Left hindlimb (tissue), 1 donor: ENCODE results near the gene CDK4.
A peak's percentile ranks its signal among the peaks of the same experiment; 100 is the strongest.

Source experiments
- DNase-seq: peaks from one replicate; pipeline ENCODE4 v3.0.0-alpha.2; 2018

The CDK4 gene

GRCh38 chr12:57755194-57755453 is 3.0 kb upstream of the CDK4 start:
- no peak for DNase-seq

DNA sequence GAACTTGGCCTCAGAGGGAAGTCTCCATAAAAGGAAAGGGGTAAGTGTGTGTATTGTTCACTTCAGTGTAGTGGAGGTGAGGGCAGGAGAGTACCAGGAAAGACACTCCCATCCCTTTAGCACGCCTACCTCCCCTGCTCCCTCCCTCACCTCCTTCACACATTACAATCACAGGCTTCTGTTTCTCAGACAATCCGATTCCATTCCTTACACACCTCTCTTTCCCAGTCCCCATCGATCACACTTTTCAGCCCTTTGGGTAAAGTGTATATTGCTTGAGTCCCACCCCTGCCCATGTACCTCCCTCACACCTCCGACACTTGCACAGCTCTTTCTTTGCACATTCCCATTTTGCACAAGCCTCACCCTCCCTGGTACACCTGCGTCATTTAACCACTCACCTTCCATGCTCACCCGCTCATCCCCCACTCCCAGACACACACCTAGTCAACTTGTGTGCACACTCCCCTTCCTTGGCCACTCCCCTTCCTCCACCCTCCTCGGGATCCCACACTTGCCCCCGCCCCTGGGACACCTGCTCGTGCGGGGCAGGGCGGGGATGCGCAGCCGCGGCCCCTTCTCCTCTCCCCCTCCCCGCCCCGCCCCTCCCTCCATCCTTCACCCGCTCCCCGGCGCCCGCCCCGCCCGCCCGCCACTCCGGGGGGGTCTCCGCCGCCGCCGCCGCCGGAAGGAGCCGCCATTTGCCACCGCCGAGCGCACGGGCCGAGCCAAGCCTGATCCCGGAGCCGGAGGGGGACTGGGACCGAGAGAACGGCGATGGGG is 2.5 kb upstream of the CDK4 start, which contains the start of gene MARCHF9:
Gene MARCHF9, plus strand, starts transcription at position 693 of the 783 bp plus-strand sequence. CDS start 426 bp downstream, outside the sequence.
- DNase-seq = peak; percentile 63

DNA sequence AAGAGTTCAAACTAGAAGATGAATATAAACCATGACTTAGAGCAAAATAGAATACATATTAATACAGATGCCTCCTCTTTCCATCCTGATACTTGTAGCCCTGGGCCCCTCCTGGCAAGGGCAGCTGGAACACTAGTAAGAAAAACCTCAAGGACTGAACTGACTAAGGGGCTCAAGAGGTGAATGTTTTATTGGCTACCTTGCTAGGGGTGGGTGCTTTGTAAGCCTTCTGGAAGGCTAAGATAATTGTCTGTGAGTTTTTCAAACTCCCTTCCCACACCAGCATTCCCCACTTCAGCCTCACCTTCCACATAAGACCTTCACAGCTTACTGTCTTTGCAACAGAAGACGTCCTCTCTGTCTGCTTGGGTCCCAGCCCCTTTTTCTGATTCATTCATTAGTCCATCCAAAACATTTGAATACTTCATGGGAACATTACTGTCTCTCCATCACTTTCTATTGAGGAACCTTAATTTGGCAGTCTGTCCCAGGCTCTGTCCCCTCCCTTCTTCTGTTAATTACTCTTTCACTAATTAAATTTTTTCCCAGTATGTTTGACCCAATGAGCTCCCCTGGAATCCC is 1.7 kb upstream of the CDK4 start:
- DNase-seq = no peak

DNA sequence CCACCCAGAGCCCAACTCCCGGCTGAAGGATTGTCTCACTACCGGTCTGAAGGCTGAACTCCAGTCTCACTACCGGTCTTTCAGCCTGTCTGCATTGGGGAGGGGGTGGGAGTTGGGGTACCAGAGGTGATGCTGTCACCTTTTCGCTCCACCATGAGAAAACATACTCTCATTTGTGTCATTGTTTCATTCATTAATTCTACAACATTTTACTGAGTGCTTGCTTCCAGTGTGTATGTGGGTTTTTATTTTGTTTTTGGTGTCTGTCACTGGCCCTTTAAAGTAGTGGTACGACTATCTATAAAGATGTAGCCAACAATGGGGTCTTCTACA is 524 bp upstream of the CDK4 start:
- no peak for DNase-seq

DNA sequence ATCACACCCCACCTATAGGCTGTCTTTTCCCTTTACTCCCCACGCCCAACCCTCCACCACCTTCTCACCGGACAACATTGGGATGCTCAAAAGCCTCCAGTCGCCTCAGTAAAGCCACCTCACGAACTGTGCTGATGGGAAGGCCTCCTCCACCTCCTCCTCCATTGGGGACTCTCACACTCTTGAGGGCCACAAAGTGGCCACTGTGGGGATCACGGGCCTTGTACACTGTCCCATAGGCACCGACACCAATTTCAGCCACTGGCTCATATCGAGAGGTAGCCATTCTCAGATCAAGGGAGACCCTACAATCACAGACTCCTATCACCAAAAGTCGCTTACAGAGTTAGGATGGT is 700 bp downstream of the CDK4 start:
- DNase-seq = no peak

- no peak for DNase-seq
Measured at GRCh38 chr12:57750561-57751431, 1.3 kb downstream of the CDK4 start.

- DNase-seq = no peak
Measured at GRCh38 chr12:57749061-57749460, 3.0 kb downstream of the CDK4 start.

DNA sequence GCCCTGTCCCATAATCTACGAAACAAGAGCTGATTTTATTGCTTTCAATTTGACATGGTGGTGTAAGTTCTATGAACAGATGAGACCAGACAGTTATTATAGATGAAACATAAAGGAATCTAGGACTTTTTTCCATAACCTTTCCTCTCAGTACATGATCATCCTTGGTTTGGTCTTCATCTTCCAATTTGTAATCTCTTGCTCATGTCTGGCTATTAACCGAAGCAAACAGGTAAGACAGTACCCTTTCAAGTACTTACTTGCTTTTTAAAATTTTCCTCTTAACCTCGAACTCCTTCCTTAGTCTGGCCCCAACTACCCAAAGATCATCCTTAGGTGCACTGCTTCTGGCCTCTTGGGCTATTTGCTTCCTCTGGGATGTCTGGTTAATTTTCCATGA is 6.1 kb downstream of the CDK4 start:
- DNase-seq = no peak

DNA sequence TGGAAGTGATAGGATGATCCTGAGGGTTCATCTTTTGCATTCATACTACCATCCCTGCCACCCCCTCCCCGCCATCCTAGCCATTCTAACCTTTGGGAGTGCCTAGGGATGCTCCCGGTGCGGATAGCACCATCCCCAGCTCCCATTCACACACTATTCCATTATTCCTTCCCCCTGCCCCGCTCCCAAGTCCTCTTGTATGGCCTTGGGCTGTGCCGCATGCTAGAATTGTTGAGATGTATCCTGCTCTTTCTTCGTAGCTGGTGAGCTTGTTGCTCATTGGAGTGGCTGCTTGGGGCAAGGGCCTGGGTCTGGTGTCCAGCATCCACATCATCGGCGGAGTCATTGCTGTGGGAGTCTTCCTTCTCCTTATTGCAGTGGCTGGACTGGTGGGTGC is 6.6 kb downstream of the CDK4 start:
- no peak for DNase-seq

GRCh38 chr12:57744777-57745484 is 7.2 kb downstream of the CDK4 start, which contains the start of gene TSPAN31:
TSS of gene TSPAN31 (plus strand) at chr12:57745039. CDS start at chr12:57745155, 116 bp downstream.
- DNase-seq = peak; percentile 97

DNA sequence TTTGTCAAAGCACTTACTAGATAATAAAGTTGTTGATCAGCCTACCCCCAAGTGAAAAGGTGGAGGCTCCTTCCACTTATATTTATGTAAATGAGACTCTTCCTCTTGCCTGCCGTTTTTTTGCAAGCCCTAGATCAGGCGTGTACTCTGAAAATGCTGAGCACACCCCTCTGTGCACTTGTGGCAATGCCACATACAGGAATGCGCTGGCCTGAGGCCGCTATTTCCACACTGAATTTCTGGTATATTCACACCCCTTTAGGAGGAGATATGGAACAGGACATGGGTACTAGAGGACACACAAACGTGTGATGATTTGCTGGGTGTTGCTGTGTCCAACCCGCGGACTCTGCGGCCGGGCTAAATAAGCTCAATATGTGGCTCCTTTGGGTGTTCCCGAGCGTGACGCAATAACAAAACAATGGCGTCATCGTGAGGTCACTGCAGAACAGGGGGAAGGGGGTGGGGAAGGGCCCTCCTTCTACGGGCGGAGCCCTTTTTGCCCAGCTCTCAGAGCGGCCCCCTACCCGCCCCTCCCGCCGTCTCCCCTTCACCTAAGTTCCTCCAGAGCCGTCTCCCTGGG is 7.8 kb downstream of the CDK4 start:
- no peak for DNase-seq

DNA sequence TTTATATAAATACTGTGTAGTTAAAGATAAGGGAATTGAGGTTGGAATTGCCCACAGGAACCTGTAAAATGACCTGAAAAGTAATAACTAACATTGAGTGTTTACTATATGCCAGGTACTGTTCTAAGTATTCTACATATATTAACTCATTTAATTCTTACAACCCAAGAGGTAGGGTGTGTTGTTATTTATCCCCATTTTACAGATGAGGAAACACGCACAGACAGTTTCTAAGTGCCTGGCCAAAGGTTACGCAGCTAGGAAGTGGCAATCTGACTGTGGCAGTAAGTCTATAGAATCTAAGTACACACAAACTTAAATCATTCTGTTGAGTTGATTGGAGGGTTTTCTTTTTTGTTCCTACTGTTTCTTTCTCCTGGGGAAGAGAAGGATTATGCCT is 8.3 kb downstream of the CDK4 start:
- DNase-seq = no peak

DNA sequence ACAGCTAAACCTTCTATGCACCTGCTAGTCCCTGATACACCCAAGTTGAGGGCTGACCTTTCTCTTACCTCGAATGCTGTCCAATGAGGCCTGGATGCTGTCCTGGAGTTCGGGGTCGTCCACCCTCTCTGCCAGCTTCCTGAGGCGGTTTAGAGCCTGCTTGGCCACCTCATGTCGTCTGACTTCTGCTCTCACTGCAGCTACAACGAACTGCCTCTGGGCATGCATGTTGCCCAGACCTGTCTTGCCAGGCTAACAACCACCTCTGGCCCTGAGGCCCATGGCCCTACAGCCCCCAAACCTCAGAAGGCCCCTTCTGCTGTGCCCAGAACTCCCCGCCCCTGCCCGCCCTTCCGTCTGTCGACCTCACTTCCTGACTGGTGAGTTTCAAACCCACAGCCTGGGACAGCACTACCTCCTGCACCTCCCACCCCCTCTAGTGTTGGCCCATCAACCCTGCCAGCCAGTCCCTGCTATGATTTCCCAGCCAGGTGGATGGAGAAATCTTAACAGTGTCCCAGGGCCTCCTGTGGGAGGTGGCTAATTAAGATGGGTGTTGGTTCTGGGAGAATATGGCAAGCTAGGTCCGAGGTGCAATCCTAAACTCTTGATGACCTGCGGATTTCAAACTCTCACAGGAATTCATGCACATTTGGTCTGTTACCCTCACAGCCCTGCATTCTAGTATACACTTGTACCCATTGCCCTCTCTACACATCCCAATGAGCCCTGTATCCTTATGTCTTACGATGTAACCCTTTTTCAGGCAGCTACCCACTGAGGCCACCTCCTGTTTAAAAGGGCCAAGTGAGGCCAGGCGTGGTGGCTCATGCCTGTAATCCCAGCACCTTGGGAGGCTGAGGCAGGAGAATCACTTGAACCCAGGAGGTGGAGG is 10.0 kb downstream of the CDK4 start:
- DNase-seq = no peak

DNA sequence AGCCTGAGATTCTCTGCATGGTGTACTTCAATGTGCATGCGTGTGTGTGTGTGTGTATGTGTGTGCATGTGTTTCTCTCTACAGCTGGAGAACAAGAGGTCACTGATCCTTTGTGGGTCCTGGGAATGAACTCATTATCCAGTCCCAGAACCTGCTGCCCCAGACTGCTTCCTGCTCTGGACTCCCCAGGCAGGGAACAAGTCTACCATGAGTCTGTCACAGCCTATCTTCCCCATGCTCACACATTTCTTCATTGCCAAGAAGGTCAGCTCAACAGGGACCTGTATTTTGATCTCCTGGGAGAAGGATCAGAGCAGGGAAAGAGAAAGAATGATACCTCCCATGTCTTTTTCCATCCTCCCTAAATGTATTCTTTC is 10.7 kb downstream of the CDK4 start:
- no peak for DNase-seq

DNA sequence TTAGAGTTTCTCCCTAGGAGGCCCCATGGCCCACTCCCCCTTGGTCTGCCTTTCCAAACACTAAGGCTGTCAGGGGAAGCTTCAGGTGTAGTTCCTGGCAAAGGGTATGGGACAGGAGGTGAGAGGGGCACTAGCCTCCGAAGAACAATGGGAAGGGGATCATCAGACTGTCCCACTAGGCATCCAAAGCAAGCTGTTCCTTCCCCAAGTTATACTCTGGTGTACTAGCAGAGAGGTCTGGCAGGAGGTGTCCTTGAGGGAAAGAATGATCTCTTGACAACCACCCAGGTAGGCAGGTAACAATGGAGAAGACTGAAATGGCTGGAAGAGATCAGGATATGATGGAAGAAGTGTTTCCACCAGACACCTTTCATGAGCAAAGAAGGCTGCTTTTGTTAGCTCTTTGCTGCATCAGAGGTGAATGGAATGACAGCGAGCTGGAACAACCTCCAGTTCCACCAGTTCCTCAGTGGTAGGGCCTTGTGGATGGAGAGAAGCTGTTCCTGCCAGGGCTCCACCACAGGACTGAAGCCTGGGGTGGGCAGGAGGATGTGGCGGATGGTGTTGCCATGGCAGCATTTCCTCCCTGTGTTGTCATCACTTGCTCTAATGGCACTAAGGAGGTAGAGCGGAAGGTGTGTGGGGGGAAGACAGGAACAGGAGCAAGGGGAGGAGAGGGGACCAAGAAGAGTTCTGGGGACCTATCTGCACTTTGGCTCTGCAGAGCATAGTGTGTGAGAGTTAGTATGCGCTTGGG is 11.3 kb downstream of the CDK4 start:
- no peak for DNase-seq

DNA sequence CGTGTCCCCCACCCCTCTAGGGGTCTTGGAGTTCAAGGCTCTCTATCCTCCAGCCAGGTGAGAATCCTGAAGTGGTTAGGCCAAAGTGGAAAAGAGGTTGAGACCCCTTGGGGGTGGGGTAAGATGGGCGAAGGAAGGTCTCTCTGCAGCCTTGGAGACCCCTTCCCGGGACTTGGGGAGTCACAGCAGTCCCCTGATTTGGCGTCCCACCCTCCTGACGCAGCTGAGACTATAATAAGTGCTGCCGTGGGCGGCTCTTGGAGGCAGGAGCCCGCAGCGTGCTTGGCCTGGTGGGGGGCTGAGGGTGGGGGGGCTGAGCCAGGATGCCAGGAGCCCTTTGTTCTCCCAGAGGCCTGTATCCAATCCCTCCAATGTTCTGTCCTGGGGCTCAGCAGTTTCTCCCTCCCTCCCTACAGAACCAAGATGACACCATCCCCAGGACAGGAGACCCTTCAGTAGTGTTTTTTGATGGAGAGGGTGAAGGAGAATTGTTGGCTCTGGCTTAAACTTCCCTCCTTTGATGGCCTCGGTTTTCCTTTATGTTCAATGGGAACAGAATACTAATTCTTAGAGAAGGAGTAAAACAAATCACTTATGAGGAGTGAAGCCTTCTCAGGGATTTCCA is 12.1 kb downstream of the CDK4 start:
- DNase-seq = no peak

DNA sequence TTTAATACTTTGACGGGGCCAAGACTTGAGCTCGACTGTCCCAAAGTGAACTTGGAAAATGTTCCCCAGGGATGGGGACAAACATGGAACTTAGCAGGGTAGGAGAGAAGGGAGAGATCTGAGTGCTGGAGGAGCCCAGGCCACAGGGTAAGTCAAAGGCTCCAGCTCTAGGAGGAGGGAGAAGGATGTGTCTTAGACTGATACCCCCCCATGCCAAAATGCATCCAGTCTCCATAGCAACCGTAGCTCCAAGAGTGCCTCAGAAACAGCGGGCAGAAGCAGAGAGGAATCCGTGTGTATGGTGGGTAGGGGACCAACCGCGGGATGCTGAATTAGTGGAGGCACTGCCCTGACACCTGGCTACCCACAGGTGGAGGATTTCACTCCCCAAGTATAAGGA is 12.7 kb downstream of the CDK4 start:
- no peak for DNase-seq

- DNase-seq = no peak
Measured at GRCh38 chr12:57738661-57739237, 13.4 kb downstream of the CDK4 start, which contains the start of gene AGAP2. TSS of gene AGAP2 (minus strand) at chr12:57738742. CDS start at chr12:57738246, 496 bp downstream.

DNA sequence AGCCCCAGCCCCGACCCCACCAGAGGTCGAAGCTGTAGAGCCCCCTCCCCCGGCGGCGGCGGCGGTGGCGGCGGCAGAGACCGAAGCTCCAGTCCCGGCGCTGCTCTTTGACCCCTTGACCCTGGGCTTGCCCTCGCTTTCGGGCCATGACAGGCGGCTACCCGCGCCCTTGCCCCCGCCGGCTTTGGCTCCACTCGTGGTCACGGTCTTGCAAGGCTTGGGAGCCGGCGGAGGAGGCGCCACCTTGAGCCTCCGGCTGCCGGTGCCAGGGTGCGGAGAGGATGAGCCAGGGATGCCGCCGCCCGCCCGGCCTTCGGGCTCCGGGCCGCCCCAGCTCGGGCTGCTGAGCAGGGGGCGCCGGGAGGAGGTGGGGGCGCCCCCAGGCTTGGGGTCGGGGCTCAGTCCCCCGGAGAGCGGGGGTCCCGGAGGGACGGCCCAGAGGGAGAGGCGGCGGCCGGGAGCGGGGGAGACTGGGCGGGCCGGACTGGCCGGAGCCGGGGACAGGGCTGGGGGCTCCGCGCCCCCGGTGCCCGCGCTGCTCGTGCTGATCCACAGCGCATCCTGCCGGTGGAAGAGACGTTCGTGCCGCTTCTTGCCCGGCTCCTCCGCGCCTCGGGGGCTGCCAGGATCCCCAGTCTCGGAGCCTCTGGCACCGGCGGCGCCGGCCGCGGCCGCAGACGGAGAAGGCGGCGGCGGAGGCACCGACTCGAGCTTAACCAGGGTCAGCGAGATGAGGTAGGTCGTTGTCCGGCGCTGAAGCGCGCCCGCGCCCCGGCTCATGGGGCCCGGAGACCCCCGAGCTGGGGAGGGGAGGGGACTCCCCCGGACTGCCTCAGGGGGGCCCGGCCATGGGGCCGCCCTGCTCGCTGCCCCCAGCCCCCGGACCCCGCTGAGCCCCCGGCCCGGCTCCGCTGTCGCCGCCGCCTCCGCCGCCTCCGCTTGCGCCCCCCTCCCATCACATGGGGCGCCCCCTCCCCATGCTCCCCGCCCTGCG is 14.3 kb downstream of the CDK4 start:
- no peak for DNase-seq
